OCI-LY3 (cell line): ENCODE results near the gene DNM3.

ENCODE experiments used
- CTCF ChIP-seq: fragments of 200-600, 300-600 bp; sonication (generic); IDR thresholded peaks from 2 replicates; pipeline ENCODE4 v1.5.1; 2014; ENCODE audit warnings: antibody characterized with exemption, low read length, low read depth
- EZH2phosphoT487 ChIP-seq: fragments of 200-600 bp; shearing (Covaris generic); IDR thresholded peaks from 2 replicates; pipeline ENCODE4 v1.6.1; 2018; ENCODE audit warnings: antibody characterized with exemption, mixed run types, low read depth

GRCh38 chr1:172089768-172090510 is 248.6 kb downstream of the DNM3 start:
- TF ChIP-seq CTCF (peak; percentile 99), EZH2phosphoT487 (no peak)
